Tibial nerve (tissue), 4 donors: ENCODE results near the gene NEBL.

Source experiments
- CTCF ChIP-seq, 5 experiments: fragments of 200-600 bp in 3 of 5; fragments of 450-650 bp in 2 of 5; sonication (generic) in 3 of 5; IDR thresholded peaks; one replicate each; pipeline ENCODE4 v1.5.1; 2016 to 2019; ENCODE audit warnings: antibody characterized with exemption in 5 of 5, mild to moderate bottlenecking in 3 of 5, moderate library complexity in 2 of 5
- EP300 ChIP-seq, 2 donors: sonication (generic); formaldehyde crosslinking; IDR thresholded peaks; one replicate each; pipeline ENCODE4 v1.6.1; 2017; ENCODE audit warnings: antibody characterized with exemption in 2 of 2, mild to moderate bottlenecking in 1 of 2
- POLR2A ChIP-seq, 2 donors: fragments of 450-650 bp; IDR thresholded peaks; one replicate each; pipeline ENCODE4 v1.6.1; 2017; ENCODE audit warnings: antibody characterized with exemption in 2 of 2, mild to moderate bottlenecking in 2 of 2, moderate library complexity in 2 of 2

GRCh38 chr10:20765066-20765465 is 132.0 kb downstream of the NEBL start:
- no peak for TF ChIP-seq CTCF (IDR thresholded peaks at IDR 0.05)
- no peak for TF ChIP-seq POLR2A (IDR thresholded peaks at IDR 0.05)
- no peak for TF ChIP-seq EP300 (IDR thresholded peaks at IDR 0.05)
